K562 (cell line): ENCODE results near the gene MESP1. TPM values are rescaled to one million over a fixed set of nuclear protein-coding genes. Genes with fewer than 3 reads are reported as not detected.
A peak's percentile ranks its signal among the peaks of the same experiment; 100 is the strongest.

ENCODE experiments used
- ADNP ChIP-seq: fragments of 200-800 bp; sonication (Bioruptor generic); IDR thresholded peaks from 2 replicates; pipeline ENCODE4 v1.6.1; 2016; ENCODE audit warnings: missing genetic modification characterization, missing compliant biosample characterization
- ATF6 ChIP-seq: sonication (generic); formaldehyde crosslinking; IDR thresholded peaks from 2 replicates; pipeline ENCODE4 v1.4.0; 2020; ENCODE audit warnings: mild to moderate bottlenecking, missing genetic modification reagents
- BDP1 ChIP-seq: IDR thresholded peaks from 3 replicates; pipeline ENCODE4 v1.6.1; 2011; ENCODE audit not compliant: insufficient read length, insufficient read depth
- E2F6 ChIP-seq, 2 experiments: IDR thresholded peaks; 2 replicates each; pipeline ENCODE4 v1.6.1; 2011; ENCODE audit warnings: borderline replicate concordance in 1 of 2, control low read depth in 1 of 2, low read depth in 1 of 2, low read length in 1 of 2, mild to moderate bottlenecking in 1 of 2, mixed read lengths in 1 of 2, moderate library complexity in 1 of 2; ENCODE audit not compliant: insufficient read depth in 1 of 2, insufficient read length in 1 of 2, poor library complexity in 1 of 2, severe bottlenecking in 1 of 2; ENCODE audit errors: extremely low read depth in 1 of 2
- ELK3 ChIP-seq: fragments of 450-650 bp; formaldehyde crosslinking; IDR thresholded peaks from 2 replicates; pipeline ENCODE4 v1.4.0; 2020; ENCODE audit warnings: mild to moderate bottlenecking
- FOXK1 ChIP-seq: sonication (generic); formaldehyde crosslinking; IDR thresholded peaks from 2 replicates; pipeline ENCODE4 v1.8.0; 2022; ENCODE audit warnings: missing genetic modification reagents, mild to moderate bottlenecking, borderline replicate concordance
- NR2C2 ChIP-seq, 2 experiments: fragments of 200-800 bp in 1 of 2; sonication (Bioruptor generic) in 1 of 2; sonication (generic) in 1 of 2; formaldehyde crosslinking in 1 of 2; IDR thresholded peaks; 2 replicates each; pipeline versions ENCODE4 v1.6.1 to v1.8.0; 2016 to 2022; ENCODE audit warnings: mild to moderate bottlenecking in 1 of 2, missing compliant biosample characterization in 1 of 2, missing genetic modification characterization in 1 of 2, missing genetic modification reagents in 1 of 2
- PRDM10 ChIP-seq: fragments of 450-650 bp; IDR thresholded peaks from 2 replicates; pipeline ENCODE4 v1.6.1; 2018; ENCODE audit not compliant: partially characterized antibody
- TCF7L2 ChIP-seq: fragments of 150-350 bp; IDR thresholded peaks from 2 replicates; pipeline ENCODE4 v1.6.1; 2016; ENCODE audit warnings: low read depth, mild to moderate bottlenecking, low read length, moderate library complexity
- THRA ChIP-seq: fragments of 450-650 bp; IDR thresholded peaks from 2 replicates; pipeline ENCODE4 v1.6.1; 2017; ENCODE audit warnings: mild to moderate bottlenecking, moderate library complexity
- ZBTB17 ChIP-seq: fragments of 450-650 bp; formaldehyde crosslinking; IDR thresholded peaks from 2 replicates; pipeline ENCODE4 v1.4.0; 2020; ENCODE audit warnings: mild to moderate bottlenecking
- ZNF449 ChIP-seq: fragments of 250-450 bp; sonication (Bioruptor Pico); IDR thresholded peaks from 2 replicates; pipeline ENCODE4 v1.8.0; 2022; ENCODE audit warnings: moderate library complexity, mild to moderate bottlenecking, inconsistent platforms
- ZNF764 ChIP-seq: fragments of 250-450 bp; sonication (Bioruptor Pico); IDR thresholded peaks from 2 replicates; pipeline ENCODE4 v1.4.0; 2020; ENCODE audit warnings: low read depth, mild to moderate bottlenecking, moderate library complexity
- ZNF79 ChIP-seq: fragments of 250-450 bp; sonication (Bioruptor Pico); IDR thresholded peaks from 2 replicates; pipeline ENCODE4 v1.4.0; 2020; ENCODE audit warnings: low read depth, mild to moderate bottlenecking, moderate library complexity
- polyA plus RNA-seq, 8 experiments: library from polyadenylated mRNA; depleted of rRNA in 4 of 8; stranded (reverse) in 5 of 8; unstranded in 3 of 8; fragments of >200 nt; fragmentation: Nextera tagmentation in 2 of 8; fragmentation: Illumina TruSeq in 1 of 8; extraction: Ambion mirVana in 2 of 8; extraction: Trizol in 1 of 8; gene quantifications; 2 replicates each; pipeline versions ENCODE4 v1.2.1 to v1.2.3, GENCODE V29; 2011 to 2014; ENCODE audit warnings: inconsistent platforms in 1 of 8, missing spikeins in 1 of 8
- total RNA-seq, 7 experiments: library from RNA; depleted of rRNA in 6 of 7; stranded (reverse); fragments of >200 nt in 6 of 7; fragmentation: Illumina TruSeq in 2 of 7; extraction: Trizol in 2 of 7; gene quantifications; 2 replicates each; pipeline versions ENCODE4 v1.2.1 to v1.2.3, GENCODE V29; 2011 to 2021; ENCODE audit warnings: low replicate concordance in 1 of 7

The MESP1 gene
- total and polyA plus RNA-seq, 9 of the 15 experiments (the other 6 are each of a cell fraction or from before 2014, with no cell fraction given) = 0.14 to 1.1 (median 0.36) TPM; not detected in 4

GRCh38 chr15:89776274-89777072, 25.4 kb upstream of the MESP1 start, which contains the start of gene MESP2 (continued):
- TF ChIP-seq ATF6 (CRISPR knock-in tag) (peak; percentile 85; the same call in 1 of the 2 replicates), BDP1 (no peak), ZNF764 (CRISPR knock-in tag) (no peak), ZNF79 (CRISPR knock-in tag) (no peak), TCF7L2 (no peak), E2F6 (IDR thresholded peaks at IDR 0.05; ENCODE audit: borderline replicate concordance in 1 of 2, extremely low read depth in 1 of 2, insufficient read depth in 1 of 2, insufficient read length in 1 of 2, low read depth in 1 of 2, low read length in 1 of 2, poor library complexity in 1 of 2, severe bottlenecking in 1 of 2) (peak; percentile 98 to 99), THRA (no peak), PRDM10 (no peak), ADNP (tag) (no peak), NR2C2 (CRISPR knock-in tag; IDR thresholded peaks at IDR 0.05) (peak; percentile 49; the same call in 1 of the 2 replicates), NR2C2 (tag; IDR thresholded peaks at IDR 0.05) (no peak), ZNF449 (CRISPR knock-in tag) (no peak), ELK3 (CRISPR knock-in tag) (no peak), ZBTB17 (CRISPR knock-in tag) (0 out of 2 replicates have a peak, but pooled peaks have one; percentile 22), FOXK1 (CRISPR knock-in tag) (no peak)
